Amygdala (tissue), 56 donors: ENCODE measurements around the gene FRMD6.
A peak's percentile ranks its signal among the peaks of the same experiment; 100 is the strongest.
"Not testable (repeated sequence)": the region's sequence is repeated elsewhere in the genome, so short reads cannot be mapped to it uniquely, and the experiment has no call there.

Source experiments
- DNase-seq, 56 donors: peaks; one replicate each; lab custom pipeline; 2025; lab: John Stamatoyannopoulos, UW

FRMD6 gene

GRCh38 chr14:51627313-51627712, 24.4 kb upstream of the FRMD6 start:
- no peak for DNase-seq

- no peak for DNase-seq
Observed at GRCh38 chr14:51628238-51628637, 23.5 kb upstream of the FRMD6 start.

DNA sequence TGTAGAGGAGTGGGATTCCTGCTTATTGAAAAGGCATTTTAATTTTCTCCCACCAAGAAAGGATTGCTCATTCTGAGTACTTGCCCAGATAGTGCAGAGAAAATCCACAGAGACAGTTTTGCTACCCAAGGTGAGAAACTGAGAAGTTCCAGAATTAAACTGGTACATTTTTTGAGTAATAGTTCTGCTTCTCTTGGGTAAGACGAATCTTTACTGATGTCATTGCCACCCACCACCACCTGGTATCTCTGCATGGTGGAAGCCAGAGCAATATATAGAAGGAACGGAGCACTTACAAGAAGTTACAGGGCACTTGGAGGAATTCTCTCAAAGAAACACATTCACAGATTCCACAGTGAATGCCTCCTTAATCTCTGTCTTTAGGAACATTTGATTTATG, 20.7 kb upstream of the FRMD6 start:
- DNase-seq = peak in 2 of 56 donors; percentile 2 to 5

DNA sequence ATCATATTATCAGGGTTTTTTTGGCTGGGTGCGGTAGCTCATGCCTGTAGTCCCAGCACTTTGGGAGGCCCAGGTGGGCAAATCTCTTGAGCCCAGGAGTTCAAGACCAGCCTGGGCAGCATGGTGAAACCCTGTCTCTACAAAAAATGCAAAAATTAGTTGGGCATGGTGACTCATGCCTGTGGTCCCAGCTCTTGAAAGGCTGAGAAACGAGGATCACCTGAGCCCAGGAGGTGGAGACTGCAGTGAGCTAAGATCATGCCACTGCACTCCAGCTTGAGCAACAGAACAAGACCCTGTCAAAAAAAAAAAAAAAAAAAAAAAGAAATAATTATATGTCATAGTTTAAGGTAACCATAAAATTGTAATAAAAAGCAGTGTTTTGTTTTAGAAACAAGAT, 18.4 kb upstream of the FRMD6 start:
- DNase-seq = not testable (repeated sequence)

GRCh38 chr14:51636109-51636508, 15.6 kb upstream of the FRMD6 start:
- DNase-seq = no peak

GRCh38 chr14:51638071-51638944, 13.4 kb upstream of the FRMD6 start:
- DNase-seq = no peak

DNA sequence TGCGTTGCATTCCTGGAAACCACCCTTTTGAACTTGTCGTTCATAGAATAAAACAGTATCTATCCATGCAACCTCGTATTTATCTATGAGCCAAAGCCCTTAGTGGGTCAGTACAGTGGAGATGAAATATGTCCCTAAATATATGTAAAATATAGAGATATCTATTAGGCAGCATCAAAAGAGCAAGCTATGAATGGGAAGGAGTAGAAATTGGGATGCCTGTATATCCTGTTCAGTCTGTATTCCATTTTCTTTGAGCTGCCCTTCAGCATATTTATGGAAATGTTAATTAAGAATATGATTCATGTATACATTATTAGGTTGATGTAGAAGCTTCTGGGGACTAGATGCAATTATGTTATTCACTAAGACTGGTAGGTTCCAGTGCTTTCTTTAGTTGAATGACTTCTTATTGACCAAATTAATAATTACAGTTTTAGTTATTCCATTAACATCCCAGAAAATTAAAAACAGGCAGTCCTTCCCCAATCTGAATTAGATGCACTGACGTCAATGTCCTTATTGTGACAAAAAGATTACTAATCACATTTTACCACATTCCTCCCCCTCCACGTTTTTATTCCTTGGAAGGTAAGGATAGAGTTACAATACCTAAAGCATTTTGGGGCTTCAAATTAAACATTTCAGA, 11.9 kb upstream of the FRMD6 start:
- no peak for DNase-seq

DNA sequence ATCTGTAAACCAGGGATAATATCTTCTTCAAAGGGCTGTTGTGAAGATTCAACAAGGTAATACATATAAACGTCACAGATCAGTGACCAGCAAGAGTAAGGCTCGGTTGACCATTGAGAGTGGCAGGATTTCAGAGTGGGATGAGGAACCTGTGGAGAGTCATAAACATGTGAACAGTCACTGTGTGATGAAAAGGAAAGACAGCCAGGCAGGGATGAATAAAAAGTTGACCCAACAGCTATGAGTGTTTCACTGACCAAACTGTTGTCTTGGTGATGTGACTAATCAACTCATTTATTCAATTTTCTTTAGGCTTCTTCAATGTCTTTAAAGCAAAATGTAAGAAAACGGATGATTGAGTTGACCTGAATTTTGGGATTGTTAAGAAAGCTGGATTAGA, 8.6 kb upstream of the FRMD6 start:
- peak in 1 of 56 donors; percentile 17 for DNase-seq

GRCh38 chr14:51644217-51644933, 7.3 kb upstream of the FRMD6 start:
- DNase-seq = no peak

- DNase-seq = no peak
Observed at GRCh38 chr14:51648296-51648695, 3.4 kb upstream of the FRMD6 start.

GRCh38 chr14:51650716-51651387, 858 bp upstream of the FRMD6 start:
- DNase-seq = peak in 7 of 56 donors; percentile 3 to 37 (median 19)

- peak in 35 of 56 donors; percentile 15 to 85 (median 56) for DNase-seq
Observed at GRCh38 chr14:51652168-51653078, 713 bp downstream of the FRMD6 start.

DNA sequence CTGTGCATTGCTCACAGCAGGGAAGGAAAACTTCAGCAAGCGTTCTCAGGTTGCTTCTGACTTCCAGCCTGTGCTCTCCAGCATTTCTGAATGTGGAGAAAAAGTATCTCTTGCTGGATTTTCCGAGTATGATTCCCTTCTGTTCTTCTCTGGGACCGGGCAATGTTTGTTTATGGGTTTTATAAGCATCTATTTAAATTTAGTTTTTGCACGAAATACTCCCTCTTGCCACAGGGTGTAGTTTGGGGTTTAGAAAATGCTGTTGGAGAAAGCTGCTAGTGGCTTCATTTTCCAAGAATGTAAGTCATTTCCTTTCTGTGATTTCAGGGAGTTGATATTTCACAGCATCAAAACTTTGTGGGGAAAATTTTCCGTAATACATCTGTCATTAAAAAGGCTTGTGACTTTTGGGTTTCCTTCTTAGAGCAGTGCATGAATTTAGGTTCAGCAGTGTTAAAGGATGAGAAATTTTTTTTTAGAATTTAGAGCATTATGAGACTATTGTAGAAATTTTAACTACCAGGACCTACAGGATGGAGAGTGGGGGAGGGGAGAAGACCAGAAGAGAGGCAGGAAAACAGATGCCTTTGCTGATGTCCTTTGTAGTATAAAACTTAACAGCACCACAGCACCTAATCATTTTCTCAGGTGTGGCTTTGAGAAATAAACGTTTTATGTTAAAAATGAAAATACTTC, 1.5 kb downstream of the FRMD6 start:
- DNase-seq = peak in 2 of 56 donors; percentile 23 to 34

DNA sequence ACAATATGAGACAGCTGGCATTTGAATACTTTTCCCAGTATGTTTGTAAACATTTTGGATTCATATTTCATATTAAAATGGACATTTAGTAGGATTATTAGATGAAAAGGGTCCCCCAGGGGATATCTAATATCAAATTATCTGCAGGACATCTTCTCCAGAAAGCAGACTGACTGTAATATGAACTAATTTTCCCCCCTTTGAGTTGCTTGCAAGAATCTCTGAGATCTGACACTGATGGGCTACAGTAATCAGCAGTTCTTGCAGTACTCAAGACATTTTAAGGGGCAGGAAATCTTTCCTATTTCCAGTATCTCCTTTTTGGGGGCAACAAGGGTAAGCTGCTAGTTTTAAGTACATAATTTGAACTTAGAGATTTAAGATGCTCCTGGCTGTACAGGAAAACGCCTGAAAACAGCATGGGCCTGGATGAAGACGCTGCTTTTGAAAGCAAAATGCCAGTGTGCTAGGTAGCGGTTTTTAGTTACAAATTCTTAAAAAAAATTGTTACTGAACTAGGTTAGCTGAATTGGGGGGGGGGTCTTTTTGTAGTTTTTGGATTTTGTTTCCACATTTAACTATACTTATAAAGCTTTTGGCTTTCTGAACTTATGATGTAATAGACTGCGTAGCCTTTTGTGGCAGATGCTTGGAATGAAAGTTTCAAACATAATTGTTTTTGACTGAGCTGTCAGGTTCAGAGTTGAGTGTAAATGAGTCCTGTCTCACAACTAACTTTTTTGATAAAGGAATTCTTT, 2.2 kb downstream of the FRMD6 start:
- no peak for DNase-seq

GRCh38 chr14:51654533-51654845, 2.8 kb downstream of the FRMD6 start:
- no peak for DNase-seq

GRCh38 chr14:51657762-51658161, 6.1 kb downstream of the FRMD6 start:
- DNase-seq = no peak

DNA sequence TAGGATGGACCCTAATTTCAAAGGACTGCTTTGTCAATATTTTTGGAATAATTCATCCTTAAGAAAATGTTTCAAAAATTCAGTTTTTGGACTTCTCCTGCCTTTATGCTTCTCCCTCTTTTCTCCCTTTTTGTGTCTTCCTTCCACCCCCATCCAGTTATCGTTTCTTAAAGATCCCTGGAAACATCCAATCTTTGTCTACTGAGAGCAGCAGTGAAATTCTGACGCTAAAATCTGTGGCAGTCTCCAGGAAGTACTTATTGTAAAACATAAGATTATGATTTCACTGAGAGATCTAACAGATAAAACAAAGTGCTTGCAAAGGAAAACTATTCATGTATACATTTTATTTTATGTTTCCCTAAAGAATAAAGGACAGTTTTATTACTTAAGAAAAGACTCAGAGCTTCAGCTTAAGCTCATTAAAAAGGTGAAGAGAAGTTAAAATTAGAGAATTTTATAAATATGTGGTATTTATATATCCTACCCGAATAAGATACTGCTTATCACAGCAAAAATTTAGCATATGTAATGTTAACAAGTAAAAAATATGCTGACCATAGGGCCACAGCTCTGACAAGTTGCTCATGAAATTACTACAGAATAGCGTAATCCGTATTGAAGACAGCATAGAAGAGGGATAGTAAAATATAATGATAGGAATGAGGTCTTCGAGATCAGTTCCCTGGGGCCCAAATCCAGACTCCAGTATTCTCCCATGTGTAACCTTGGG, 6.9 kb downstream of the FRMD6 start:
- DNase-seq = no peak

- DNase-seq = no peak
Observed at GRCh38 chr14:51660741-51661140, 9.0 kb downstream of the FRMD6 start.
